Left lobe of liver (tissue), 2 donors: Measurements from ENCODE around the gene RPL10L. TPM values are rescaled to one million over a fixed set of nuclear protein-coding genes. Genes with fewer than 3 reads are reported as not detected.

Experiments
- ATAC-seq: fragments of 200-7000 bp; cut with Tn5 transposase; one replicate; pipeline ENCODE4 v1.9.1; 2020; ENCODE audit warnings: mild to moderate bottlenecking, moderate library complexity
- DNase-seq: peaks from one replicate; pipeline ENCODE4 v3.0.0-alpha.2; 2020; ENCODE audit warnings: low spot score
- total RNA-seq: library from RNA; stranded (reverse); gene quantifications from one replicate; pipeline ENCODE4 v1.2.1, GENCODE V29; 2021
- donor health status: DM: no; HTN: no; CAD: no; lungs with moderate emphysema.
- donor health status: DM: no; HTN: yes; CAD: no.

Gene RPL10L
- total RNA-seq = not detected

GRCh38 chr14:46651526-46652144 lies at the start of gene RPL10L:
RPL10L (minus strand) TSS chr14:46651781; CDS start chr14:46651736, 45 bp downstream.
- no peak for DNase-seq
- ATAC-seq = no peak

- DNase-seq = no peak
These were observed 40.2 kb upstream of the RPL10L start for GRCh38 chr14:46691819-46692218.

GRCh38 chr14:46686652-46687051 lies 35.1 kb upstream of the RPL10L start:
- no peak for ATAC-seq
- DNase-seq = no peak

More at GRCh38 chr14:46691819-46692218, 40.2 kb upstream of the RPL10L start:
- ATAC-seq = no peak

GRCh38 chr14:46672128-46672527 lies 20.5 kb upstream of the RPL10L start:
- ATAC-seq = no peak

GRCh38 chr14:46663382-46663781 lies 11.8 kb upstream of the RPL10L start:
- no peak for ATAC-seq
- no peak for DNase-seq

More at GRCh38 chr14:46672128-46672527, 20.5 kb upstream of the RPL10L start:
- no peak for DNase-seq

- ATAC-seq (peak; percentile 32), DNase-seq (no peak)
These were observed 10.1 kb upstream of the RPL10L start for GRCh38 chr14:46661728-46662127.

GRCh38 chr14:46653031-46653755 lies 1.6 kb upstream of the RPL10L start:
- no peak for ATAC-seq
- no peak for DNase-seq

GRCh38 chr14:46646796-46647195 lies 4.8 kb downstream of the RPL10L start:
- ATAC-seq (no peak), DNase-seq (no peak)

- ATAC-seq (no peak), DNase-seq (no peak)
These were observed 24.7 kb downstream of the RPL10L start for GRCh38 chr14:46626876-46627275.
